K562 (cell line): ENCODE measurements around the gene ZMYND12.

Source experiments
- ARID3B ChIP-seq: fragments of 250-450 bp; sonication (Bioruptor Pico); IDR thresholded peaks from 2 replicates; pipeline ENCODE4 v1.4.0; 2020; ENCODE audit warnings: borderline replicate concordance
- CEBPB ChIP-seq: fragments of 450-650 bp; IDR thresholded peaks from 2 replicates; pipeline ENCODE4 v1.6.1; 2016; ENCODE audit warnings: missing genetic modification characterization, missing compliant biosample characterization
- MYNN ChIP-seq, 2 experiments: sonication (generic); formaldehyde crosslinking in 1 of 2; IDR thresholded peaks; 2 replicates each; pipeline versions ENCODE4 v1.5.0 to v1.6.1; 2016 to 2020; ENCODE audit warnings: antibody characterized with exemption in 1 of 2, missing genetic modification reagents in 1 of 2

DNA sequence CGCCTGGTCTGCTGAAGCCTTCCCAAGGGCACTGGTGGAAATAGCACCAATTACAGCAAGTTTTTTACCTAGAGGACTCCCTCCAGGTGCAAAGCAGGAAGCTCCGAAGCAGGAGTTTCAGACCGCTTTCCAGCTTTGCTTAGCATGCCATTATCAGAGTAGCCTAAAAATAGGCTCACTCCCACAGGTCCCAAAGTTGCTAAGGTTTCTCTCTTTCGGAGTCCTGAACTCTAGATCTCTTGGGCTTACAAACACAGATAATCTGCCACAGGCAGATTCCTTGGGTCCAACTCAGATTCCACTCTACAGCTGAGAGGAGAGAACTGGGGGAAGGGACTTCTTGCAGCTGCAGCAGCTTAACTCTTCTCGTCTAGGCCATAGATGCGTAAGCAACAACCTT, 22.5 kb downstream of the ZMYND12 start:
- TF ChIP-seq CEBPB (tag): no peak
- no peak for TF ChIP-seq MYNN (IDR thresholded peaks at IDR 0.05)
- TF ChIP-seq MYNN (CRISPR knock-in tag; IDR thresholded peaks at IDR 0.05): no peak
- TF ChIP-seq ARID3B (CRISPR knock-in tag): no peak
